GM06990 (cell line): ENCODE measurements around the gene NLRP8.

Experiments
- DNase-seq: peaks from one replicate; pipeline ENCODE4 v3.0.0-alpha.2; 2011; ENCODE audit not compliant: insufficient read length; ENCODE audit errors: extremely low read depth
- H3K27me3 ChIP-seq: replicated peaks from 2 replicates; pipeline ENCODE4 v1.6.0; 2011; ENCODE audit warnings: low read length; ENCODE audit not compliant: control insufficient read depth, insufficient read depth
- H3K36me3 ChIP-seq: 2 replicates; pipeline ENCODE4 v1.5.1; 2011; ENCODE audit warnings: low read length; ENCODE audit not compliant: control insufficient read depth, insufficient read depth
- H3K4me3 ChIP-seq: replicated peaks from 2 replicates; pipeline ENCODE4 v1.5.1; 2011; ENCODE audit warnings: low read depth, mild to moderate bottlenecking, control low read depth, low read length
- CTCF ChIP-seq: IDR thresholded peaks from 2 replicates; pipeline ENCODE4 v1.5.1; 2011; ENCODE audit warnings: low read length, control low read depth, mild to moderate bottlenecking, inconsistent platforms; ENCODE audit not compliant: insufficient read depth, poor library complexity, severe bottlenecking

Gene NLRP8

GRCh38 chr19:56026769-56027168 is 79.1 kb downstream of the NLRP8 start:
- no peak for DNase-seq
- no peaks in the 10 kb centered on the region for H3K36me3 ChIP-seq
- H3K4me3 ChIP-seq = no peak overlapping the region
- no peaks in the 10 kb centered on the region for H3K27me3 ChIP-seq
- no peak for TF ChIP-seq CTCF
